RPMI8226 (cell line): ENCODE data around the gene SLC6A16.
"Not testable (repeated sequence)": the region's sequence is repeated elsewhere in the genome, so short reads cannot be mapped to it uniquely, and the experiment has no call there.

ENCODE experiments used
- DNase-seq: peaks from one replicate; pipeline ENCODE4 v3.0.0-alpha.2; 2015

Gene SLC6A16

DNA sequence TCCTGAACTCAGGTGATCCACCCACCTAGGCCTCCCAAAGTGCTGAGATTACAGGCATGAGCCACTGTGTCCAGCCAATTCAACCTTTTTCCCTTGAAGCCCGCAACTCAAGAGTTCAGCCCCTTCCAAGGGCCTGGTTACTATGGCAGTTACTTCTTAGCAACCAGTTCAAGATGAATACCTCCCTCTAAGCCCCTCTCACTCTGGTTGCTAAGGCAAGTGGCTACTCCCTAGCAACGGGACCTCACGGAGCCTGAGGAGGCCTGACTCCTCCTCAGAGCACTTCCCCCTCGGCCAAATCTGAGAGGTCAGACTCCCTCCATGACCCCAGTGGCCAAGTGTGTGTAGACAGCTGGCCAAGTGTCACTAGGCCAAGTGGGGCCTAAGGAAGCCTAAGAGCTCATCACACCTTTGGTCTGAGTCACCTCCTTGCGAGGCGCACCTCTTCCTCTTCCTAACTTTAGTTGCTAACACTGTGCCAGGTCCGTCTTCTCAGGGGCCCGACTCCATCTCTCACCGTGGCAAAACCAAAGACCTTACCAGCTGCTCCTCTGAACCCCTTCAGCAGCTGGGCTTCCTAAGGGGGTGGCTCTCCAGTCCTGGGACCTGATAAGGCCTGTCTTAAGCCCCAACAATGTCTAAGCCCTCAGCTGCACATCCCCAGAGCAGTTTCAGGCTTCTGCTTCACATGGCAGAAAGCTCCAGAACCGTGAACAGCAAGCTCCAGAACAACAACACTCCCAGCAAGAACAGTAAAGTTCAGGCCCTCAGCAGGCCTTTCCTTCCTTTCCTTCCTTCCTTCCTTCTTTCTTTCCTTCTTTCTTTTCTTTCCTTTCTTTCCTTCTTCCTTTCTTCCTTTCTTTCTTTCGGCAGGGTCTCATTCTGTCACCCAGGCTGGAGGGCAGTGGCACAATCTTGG is 19.8 kb upstream of the SLC6A16 start:
- no peak for DNase-seq

DNA sequence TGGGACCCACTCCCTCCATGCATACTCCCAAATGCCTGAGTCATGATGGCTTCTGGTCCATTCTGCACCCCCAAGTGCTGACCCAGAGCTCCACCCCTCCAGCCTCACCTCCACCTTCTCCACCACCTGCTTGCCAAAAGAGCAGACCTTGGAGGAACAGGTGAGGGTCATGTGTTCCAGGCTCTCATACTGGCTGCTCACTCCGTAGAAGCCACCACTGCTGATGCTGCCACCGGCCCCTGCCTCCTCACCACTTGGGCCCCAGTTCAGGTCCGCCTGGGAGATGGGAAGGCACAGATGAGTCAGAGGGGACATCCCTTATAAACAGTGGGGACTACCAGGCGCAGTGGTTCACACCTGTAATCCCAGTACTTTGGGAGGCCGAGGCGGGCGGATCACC is 18.1 kb upstream of the SLC6A16 start:
- no peak for DNase-seq

DNA sequence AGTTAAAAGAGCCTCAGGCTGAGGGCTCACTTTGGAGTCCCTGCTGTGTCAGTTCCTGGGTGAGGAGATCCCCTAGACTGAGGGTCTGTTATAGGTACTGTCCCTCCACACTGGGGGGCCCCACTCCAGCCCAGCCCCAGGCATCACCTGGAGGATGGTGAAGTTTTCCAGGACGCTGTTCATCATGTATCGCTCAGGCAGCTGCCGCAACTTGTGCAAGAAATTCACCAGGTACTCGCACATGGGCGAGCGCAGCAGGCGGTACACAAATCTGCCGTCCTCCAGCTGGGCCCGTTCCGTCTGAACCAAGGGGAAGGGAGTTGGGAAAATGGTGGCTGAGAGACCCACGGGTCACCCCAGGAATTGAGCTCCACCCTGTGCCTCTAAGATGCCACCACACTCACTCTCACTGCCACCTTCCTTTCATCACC is 17.3 kb upstream of the SLC6A16 start:
- no peak for DNase-seq

DNA sequence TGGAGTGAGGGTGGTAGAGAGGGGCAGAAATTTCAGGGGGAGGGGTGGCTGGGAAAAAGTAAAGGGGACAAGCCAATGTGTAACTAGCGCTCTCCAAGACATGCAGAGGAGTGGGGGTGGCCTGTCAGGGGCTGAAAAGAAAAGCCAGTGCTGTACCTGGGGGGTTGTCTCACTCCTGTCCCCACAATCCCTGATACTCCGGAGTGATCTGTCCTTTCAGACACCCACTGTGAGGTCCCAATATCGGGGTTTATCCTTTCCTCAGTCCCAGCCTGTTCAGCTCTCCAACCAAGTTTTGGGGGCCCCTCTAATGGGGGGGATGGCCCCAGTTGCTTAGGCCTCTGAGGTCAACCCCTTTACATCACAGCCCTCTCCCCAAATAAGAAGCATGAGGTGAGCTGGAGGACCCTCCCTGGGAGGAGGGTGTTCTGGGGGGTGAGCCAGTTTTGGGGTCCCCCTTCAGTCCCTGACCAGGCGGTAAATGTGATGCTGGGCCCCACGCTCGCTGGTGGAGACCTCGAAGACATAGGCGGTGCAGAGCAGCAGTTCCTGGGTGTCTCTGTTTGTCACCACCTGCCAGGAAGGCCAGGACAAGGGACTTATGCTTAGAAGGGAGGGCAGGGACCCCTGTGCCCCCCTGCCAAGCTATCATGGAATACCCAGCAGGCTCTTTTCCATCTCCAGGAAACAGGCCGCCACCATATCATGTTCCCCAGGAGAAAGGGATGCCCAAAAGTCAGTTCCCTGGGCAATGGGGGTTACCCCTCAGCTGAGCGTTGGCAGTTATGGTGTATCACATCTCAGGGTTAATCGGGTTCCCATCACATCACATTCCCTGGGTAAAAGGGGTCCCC is 16.1 kb upstream of the SLC6A16 start:
- no peak for DNase-seq

DNA sequence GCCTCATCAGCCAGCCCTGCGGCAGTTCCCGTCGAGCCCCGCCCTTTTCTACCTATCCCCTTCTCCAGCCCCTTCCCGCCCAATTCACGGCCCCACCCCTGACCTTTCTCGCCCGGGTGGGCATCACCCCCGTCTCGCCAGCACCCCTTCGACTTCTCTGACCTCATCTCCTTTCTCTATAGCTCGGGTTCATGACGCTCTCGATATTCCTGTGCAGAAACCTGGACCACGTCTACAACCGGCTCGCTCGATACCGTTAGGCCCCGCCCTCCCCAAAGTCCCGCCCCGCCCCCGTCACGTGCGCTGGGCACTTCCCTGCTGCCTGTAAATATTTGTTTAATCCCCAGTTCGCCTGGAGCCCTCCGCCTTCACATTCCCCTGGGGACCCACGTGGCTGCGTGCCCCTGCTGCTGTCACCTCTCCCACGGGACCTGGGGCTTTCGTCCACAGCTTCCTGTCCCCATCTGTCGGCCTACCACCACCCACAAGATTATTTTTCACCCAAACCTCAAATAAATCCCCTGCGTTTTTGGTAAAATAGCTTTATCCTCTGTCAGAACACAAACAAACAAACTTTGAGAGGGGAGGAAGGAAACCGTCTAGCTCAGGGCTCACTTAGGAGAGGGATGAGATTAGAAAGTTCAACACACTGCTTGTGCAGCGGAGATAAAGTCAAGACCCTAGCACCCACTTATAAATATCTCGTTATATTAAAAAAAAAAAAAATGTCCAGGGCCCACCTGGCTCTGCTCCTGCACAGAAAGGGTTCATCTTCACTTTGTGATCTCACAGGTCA is 15.3 kb upstream of the SLC6A16 start:
- no peak for DNase-seq

DNA sequence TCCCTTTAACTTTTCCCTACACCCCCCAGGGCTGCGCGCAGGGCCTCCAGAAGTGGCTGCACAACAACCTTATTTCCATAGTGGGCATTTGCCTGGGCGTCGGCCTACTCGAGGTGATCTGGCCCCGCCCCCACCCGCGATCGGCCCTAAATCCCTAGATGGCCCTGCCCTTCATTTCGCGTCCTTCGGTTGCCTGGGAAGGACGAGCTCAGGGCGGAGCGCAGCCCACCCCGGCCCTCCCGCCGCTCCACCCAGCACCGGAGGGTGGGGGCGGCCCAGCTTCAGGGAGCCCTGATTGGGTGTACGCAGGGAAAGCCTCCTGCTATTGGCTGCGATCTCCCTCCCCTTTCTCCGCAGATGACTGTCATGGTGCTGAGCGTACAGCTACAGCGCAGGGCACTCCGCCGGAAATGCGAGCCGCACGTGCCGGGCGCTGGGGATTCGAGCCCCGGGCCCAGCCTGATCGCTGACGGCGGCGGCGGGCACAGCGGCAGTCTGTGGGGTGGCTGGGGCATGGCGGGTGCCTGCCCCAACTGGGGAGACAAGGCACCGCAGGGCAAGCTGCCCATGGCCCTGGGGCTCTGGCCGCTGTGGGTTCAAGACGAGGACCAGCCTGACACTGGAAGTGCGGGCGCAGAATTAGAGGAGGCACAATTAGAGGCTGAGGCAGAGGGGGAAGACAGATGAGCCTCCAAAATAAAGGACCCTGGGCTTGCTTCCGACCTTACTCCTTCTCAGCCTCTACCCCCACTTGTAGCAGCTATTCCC is 14.5 kb upstream of the SLC6A16 start:
- no peak for DNase-seq

DNA sequence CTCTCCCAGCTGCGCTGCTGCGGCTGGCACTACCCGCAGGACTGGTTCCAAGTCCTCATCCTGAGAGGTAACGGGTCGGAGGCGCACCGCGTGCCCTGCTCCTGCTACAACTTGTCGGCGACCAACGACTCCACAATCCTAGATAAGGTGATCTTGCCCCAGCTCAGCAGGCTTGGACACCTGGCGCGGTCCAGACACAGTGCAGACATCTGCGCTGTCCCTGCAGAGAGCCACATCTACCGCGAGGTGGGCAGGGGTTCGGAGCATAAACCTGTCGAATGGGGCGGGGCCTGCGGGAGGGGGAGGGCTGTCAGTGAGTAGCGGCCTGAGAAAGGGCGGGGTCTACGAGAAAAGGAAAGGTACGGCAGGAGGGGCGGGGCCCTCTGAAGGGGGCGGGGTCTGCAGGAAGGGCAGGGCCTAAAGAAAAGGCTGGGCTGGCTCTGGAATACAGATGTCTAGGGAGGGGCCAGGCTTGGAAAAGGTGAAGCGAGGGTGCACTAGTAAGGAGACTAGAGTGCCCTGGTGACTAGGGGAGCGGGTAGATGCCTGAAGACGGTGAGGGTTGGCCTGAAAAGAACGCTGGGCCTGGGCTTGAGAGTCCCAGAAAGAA is 13.8 kb upstream of the SLC6A16 start:
- DNase-seq: no peak

DNA sequence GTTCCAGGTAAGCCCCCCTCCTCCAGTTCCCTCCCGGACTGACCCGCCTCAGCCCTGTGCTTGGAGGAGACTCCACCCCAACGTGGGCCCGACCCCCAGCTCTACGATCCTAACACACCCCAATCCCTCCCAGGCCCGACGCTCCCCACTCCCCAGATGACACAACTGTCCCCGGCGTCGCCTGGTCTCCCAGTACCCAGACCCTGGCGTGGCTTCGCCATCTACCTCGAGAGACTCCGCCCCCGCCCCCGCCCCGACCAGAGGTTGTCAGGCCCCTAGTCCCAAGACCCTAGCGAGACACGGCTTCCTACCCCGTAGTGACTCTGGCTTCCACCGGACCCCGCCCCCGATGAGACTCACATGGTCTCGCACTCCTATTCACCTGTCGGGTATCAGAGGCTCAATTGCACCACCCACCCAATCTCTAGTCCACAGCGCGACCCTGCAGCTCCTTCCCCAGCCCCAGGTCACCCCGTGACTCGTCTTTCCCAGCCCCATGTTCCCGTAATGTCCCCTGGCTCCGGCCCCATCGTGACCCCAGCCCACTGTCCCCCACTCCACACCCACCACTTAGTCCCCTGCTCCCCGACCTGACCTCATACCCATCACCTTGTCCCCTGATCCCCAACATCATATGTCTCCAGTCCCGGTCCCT is 13.2 kb upstream of the SLC6A16 start:
- DNase-seq: no peak

DNA sequence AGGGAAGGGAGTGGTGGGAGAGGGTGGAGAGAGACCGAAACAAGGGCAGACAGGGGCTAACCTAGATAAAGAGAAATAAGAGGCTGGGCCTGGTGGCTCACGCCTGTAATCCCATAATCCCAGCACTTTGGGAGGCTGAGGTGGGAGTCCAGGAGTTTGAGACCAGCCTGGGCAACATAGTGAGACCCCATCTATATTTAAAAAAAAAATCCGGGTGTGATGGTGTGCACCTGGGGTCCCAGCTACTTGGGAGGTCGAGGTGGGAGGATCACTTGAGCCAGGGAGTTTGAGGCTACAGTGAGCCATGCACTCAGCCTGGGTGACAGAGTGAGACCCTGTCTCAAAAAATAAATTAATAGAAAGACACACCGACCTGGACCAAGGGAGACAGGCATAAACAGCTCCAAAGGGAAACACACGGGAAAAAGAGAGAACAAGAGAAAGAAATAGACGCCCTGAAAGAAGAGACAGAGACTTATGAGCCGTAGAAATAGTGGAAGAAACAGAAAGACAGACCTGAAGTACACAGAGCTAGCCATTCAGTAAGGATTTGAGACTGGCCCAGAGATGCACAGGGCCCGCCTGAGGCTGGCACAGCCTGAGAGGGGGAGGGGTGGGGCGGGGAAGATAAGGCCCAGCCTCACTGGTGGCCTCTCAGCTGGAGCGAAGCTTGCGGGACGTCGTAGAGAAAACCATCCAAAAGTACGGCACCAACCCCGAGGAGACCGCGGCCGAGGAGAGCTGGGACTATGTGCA is 12.5 kb upstream of the SLC6A16 start:
- no peak for DNase-seq

DNA sequence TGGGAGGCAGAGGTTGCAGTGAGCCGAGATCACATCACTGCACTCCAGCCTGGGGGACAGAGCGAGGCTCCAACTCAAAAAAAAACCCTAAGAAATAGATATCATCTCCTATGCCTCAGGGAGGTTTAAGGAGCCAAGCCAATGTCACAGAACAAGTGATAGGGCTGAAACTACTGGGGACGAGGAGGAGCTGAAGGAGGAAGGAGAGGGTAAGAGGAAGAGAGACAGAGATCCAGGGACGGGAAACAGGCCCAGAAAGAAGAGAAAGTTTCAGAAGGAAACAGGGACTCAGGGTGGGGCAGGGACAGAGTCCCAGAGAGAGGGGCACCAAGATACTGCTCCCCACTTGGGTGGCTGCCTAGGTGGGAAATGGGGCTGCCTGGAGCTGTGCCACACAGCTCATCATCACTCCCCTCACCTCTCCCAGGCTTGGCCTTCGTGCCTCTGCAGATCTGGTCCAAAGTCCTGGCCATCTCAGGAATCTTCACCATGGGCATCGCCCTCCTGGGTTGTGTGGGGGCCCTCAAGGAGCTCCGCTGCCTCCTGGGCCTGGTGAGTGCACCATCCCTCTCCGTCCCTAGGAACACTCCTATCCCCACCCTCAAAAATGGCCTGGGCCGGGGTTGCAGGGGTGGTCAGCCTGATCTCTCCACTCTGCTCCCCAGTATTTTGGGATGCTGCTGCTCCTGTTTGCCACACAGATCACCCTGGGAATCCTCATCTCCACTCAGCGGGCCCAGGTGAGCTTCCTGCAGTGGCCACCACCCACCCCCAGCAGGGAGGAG is 11.7 kb upstream of the SLC6A16 start:
- DNase-seq: no peak

DNA sequence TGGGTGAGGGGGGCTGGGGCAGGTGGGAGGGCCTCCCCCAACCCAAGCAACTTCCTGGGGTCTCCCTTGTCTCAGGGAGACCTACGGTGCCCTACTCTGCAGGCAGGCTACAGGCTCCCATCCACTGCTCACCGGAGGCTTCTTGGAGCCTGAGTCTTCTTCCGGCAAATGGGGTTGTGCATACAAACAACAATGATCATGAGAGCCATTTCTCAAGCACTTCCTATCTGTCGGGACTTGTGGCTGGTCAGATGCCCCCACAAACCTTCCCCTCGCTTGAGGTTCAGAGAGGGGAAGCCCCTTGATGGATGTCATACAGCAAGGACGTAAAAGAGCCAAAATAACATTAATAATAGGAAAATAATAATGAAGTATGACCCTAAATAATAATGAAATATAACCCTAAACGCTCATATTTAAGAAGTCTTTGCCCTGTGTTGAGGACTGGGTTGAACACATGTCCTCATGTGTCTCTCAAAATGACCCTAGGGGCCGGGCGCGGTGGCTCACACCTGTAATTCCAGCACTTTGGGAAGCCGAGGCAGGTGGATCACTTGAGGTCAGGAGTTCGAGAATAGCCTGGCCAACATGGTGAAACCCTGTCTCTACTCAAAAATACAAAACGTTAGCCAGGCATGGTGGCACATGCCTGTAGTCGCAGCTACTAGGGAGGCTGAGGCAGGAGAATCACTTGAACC is 10.9 kb upstream of the SLC6A16 start:
- no peak for DNase-seq

DNA sequence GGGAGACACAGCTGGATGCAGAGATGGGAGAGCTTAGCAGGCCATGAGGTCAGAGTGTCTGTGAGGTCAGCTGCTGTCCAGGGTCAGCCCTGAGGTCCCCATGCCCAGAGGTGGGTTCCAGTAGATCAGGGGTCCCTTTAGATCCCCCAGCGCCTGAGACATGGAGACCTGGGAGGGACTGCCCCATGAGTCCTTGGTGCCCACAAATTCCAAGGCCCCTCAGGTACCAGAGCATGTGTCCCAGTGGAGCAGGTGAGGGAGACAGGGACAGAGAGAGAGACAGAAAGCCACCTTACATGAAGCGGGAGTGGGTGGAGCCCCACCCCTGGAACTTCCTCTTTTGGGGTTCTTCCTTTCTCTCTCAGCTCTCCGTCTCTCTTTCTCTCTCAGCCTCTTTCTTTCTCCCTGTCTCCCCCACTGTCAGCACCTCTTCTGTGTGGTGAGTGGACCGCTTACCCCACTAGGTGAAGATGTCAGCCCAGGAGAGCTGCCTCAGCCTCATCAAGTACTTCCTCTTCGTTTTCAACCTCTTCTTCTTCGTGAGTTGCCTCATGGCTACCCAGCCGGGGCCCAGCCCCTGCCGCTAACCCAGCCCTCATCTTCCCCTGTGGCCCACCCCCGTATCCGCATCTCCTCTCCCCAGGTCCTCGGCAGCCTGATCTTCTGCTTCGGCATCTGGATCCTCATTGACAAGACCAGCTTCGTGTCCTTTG is 10.2 kb upstream of the SLC6A16 start, which contains the start of gene CD37:
TSS of gene CD37 (plus strand) at position 336 of the 713 bp plus-strand sequence. CDS start at position 471, 135 bp downstream.
- peak; percentile 64 for DNase-seq

DNA sequence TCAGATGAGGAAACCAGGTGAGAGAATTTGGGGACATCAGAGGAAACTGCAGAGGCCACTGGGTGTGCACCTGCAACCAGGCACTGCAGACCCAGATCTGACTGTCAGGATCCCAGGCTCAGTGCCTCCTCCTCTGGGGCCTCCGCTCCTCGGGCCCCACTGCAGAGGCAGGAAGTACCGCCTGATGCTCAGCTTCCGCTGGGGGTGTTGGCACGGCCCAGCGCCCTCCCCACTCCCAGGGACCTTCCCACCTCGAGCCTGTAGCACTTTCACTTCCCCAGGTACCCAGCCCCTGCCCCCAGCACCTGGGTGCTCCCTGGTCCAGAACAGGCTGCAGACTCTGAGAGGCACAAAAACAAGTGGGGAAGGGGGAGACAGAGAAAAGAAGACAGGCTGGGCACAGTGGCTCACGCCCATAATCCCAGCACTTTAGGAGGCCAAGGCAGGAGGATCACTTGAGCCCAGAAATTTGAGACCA is 8.9 kb upstream of the SLC6A16 start:
- peak; percentile 89 for DNase-seq

DNA sequence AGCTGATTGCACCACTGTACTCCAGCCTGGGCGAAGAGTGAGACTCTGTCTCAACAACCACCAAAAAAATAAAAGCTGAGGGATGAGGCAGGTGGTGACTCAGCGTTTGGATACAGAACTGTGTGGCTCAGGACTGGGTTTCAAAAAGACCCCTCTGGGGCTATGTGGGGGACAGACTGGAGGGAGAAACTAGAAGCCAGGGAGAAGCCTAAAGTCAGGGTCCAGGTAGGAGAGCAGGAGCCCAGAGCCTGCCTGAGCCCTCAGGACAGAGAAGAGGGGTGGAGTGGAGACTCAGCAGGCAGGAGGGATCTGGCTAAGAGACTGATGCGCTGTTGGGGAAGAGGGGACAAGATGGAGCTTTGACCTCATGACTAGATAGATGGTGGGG is 8.4 kb upstream of the SLC6A16 start:
- no peak for DNase-seq

DNA sequence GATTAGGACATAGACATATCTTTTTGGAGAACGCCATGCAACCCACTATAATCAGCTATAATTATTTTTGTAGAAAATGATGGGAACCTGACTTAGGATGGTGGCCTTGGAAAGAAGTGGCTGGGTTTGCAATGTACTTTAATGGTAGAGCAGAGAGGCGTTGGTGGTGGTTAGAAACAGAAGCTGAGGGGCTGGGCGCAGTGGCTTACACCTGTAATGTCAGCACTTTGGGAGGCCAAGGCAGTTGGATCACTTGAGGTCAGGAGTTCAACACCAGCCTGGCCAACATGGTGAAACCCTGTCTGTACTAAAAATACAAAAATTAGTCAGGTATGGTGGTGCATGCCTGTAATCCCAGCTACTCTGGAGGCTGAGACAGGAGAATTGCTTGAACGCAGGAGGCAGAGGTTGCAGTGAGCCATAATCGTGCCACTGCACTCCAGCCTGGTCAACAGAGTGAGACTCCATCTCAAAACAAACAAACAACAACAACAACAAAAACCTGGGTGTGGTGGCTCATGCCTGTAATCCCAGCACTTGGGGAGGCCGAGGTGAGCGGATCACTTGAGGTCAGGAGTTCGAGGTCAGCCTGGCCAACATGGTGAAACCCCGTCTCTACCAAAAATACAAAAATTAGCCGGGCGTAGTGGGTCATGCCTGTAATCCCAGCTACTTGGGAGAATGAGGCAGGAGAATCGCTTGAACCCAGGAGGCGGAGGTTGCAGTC is 7.9 kb upstream of the SLC6A16 start:
- DNase-seq: not testable (repeated sequence)

DNA sequence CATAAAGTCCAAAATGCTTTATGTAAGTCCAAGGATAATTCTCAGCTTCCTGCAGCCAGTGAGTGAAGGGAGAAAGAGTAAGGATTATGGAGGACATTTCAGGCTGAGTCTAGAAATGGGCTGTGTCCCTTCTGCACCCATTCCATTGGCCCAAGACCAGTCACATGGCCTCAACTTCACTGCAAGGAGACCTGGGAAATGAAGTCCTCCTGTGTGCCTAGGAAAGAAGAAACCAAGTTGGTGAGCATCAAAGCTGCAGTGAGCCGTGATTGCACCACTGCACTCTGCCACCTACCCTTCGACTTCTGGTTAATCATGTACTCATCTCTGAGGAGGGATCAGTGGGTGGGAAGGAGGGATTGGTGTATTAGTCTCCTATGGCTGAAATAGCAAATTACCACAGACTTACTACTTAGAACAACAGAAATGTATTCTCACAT is 6.6 kb upstream of the SLC6A16 start:
- peak; percentile 71 for DNase-seq

DNA sequence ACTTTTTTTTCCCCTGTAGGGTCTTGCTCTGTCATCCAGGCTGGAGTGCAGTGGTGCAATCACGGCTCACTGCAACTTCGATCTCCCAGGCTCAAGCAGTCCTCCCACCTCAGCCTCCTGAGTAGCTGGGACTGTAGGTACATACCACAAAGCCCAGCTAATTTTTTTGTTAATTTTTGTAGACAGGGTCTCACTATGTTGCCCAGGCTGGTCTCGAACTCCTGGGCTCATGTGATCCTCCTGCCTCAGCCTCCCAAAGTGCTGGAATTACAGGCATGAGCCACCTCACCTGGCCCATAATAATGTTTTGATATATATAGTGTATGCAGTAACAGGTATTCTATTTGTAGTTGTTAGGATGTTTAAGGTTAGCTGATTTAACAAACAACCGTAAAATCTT is 6.2 kb upstream of the SLC6A16 start:
- not testable (repeated sequence) for DNase-seq
